D721Med (cell line): ENCODE data around the gene SELENOW.
"Not testable (repeated sequence)": the region's sequence is repeated elsewhere in the genome, so short reads cannot be mapped to it uniquely, and the experiment has no call there.

Experiments used
- DNase-seq: peaks from one replicate; pipeline ENCODE4 v3.0.0; 2011; ENCODE audit warnings: low spot score; ENCODE audit not compliant: insufficient read length
- FAIRE-seq: peaks from 2 replicates; lab custom pipeline; 2011; peaks lifted over from hg19 to GRCh38; lab: Jason Lieb, UNC
- TF ChIP-seq, protein P1 (sequence below): IDR thresholded peaks from 2 replicates; pipeline ENCODE4 v1.5.1; 2012; ENCODE audit warnings: mild to moderate bottlenecking, control low read depth; ENCODE audit not compliant: insufficient read depth; ENCODE audit errors: missing control alignments

SELENOW gene

GRCh38 chr19:47741544-47742140, 36.9 kb upstream of the SELENOW start:
- FAIRE-seq (no peak), DNase-seq (no peak)
- TF ChIP-seq, protein P1, sequence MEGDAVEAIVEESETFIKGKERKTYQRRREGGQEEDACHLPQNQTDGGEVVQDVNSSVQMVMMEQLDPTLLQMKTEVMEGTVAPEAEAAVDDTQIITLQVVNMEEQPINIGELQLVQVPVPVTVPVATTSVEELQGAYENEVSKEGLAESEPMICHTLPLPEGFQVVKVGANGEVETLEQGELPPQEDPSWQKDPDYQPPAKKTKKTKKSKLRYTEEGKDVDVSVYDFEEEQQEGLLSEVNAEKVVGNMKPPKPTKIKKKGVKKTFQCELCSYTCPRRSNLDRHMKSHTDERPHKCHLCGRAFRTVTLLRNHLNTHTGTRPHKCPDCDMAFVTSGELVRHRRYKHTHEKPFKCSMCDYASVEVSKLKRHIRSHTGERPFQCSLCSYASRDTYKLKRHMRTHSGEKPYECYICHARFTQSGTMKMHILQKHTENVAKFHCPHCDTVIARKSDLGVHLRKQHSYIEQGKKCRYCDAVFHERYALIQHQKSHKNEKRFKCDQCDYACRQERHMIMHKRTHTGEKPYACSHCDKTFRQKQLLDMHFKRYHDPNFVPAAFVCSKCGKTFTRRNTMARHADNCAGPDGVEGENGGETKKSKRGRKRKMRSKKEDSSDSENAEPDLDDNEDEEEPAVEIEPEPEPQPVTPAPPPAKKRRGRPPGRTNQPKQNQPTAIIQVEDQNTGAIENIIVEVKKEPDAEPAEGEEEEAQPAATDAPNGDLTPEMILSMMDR = no peak

GRCh38 chr19:47742634-47743033, 35.9 kb upstream of the SELENOW start:
- FAIRE-seq (no peak), DNase-seq (no peak)
- TF ChIP-seq, protein P1 = no peak

GRCh38 chr19:47745010-47745901, 33.2 kb upstream of the SELENOW start, which contains the start of gene NOP53:
Gene NOP53 (plus strand): TSS chr19:47745546. CDS start chr19:47745560, 14 bp downstream.
- TF ChIP-seq, protein P1 = no peak
- DNase-seq (peak; percentile 97), FAIRE-seq (no peak)

DNA sequence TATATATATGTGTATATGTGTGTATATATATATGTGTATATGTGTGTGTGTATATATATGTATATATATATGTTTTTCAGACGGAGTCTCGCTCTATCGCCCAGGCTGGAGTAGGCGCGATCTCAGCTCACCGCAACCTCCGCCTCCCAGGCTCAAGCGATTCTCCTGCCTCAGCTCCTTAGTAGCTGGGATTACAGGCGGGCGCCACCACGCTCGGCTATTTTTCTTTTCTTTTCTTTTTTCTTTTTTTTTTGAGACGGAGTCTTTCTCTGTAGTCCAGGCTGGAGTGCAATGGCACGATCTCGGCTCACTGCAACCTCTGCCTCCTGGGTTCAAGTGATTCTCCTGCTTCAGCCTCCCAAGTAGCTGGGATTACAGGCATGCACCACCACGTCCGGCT, 32.4 kb upstream of the SELENOW start:
- FAIRE-seq, DNase-seq: not testable (repeated sequence)

- TF ChIP-seq, protein P1 = no peak
- DNase-seq (no peak), FAIRE-seq (no peak)
These were observed 29.2 kb upstream of the SELENOW start for GRCh38 chr19:47749326-47749725.

DNA sequence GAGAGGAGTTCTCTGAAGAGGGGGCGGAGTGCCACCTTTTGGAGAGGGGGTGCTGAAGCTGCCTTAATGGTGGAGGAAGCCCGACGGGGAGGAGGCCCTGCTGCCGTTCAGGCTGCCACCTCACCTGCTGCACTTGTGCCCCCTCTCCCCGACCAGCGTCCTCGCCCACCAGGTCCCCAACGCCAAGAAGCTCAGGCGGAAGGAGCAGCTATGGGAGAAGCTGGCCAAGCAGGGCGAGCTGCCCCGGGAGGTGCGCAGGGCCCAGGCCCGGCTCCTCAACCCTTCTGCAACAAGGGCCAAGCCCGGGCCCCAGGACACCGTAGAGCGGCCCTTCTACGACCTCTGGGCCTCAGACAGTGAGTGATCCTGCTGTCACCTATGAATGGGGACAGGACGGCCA, 27.8 kb upstream of the SELENOW start:
- TF ChIP-seq, protein P1 = no peak
- FAIRE-seq = no peak

DNA sequence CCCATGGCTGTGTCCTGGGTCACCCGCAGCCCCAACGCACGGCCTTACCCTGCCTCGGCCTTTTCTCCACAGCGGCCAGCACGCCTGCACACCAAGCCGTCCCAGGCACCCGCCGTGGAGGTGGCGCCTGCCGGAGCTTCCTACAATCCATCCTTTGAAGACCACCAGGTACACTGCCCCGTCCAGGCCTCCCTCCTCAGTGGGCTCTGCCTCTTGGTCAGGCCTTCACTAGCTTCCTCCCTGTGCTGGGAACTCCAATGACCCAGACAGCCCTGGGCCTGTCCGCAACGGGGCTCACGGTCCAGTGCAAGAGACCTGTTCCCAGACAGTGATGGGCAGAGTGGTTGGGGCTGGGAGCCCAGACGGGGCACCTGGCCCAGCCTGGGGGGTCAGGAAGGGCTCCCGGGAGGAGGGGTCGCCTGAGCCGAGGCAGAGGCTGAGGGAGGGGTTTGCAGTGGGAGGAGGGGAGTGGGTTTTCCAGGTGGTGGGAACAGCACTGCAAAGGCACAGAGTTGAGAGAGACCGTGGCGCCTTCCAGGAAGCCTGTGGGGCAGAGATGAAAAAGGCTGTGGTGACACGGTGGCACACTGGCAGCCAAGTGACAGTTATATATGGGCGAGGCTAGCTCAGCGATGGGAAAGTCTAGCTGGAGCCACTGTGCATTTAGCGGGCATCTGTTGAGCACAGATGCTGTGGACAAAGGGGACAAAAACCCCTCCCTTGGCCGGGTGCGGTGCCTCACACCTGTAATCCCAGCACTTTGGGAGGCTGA, 25.9 kb upstream of the SELENOW start:
- DNase-seq = no peak
- no peak for FAIRE-seq
- TF ChIP-seq, protein P1 = no peak

More for the DNA sequence above, 27.8 kb upstream of the SELENOW start:
- DNase-seq = no peak
